ENCODE results near the gene LHFPL6. TPM values are rescaled to one million over a fixed set of nuclear protein-coding genes. Genes with fewer than 3 reads are reported as not detected.

Gene LHFPL6
- total and polyA plus RNA-seq, 10 of the 15 experiments (the other 5 are each of a cell fraction or from before 2014, with no cell fraction given) = 0.11 to 4.6 (median 0.41) TPM

GRCh38 chr13:39296193-39296592 is 306.8 kb downstream of the LHFPL6 start:
- no peak for ATAC-seq
- TF ChIP-seq RCOR1 (conservative IDR thresholded peaks at IDR 0.05; ENCODE audit: low read depth, low read length) (no peak), CBX3 (IDR thresholded peaks at IDR 0.05; ENCODE audit: borderline replicate concordance, low read depth) (no peak), TCF3 (IDR thresholded peaks at IDR 0.05; ENCODE audit: borderline replicate concordance, insufficient read depth, low read depth, low read length) (no peak), HDGF (IDR thresholded peaks at IDR 0.05) (no peak), EED (IDR thresholded peaks at IDR 0.05; ENCODE audit: low read depth) (no peak), BHLHE40 (IDR thresholded peaks at IDR 0.05; ENCODE audit: borderline replicate concordance in 1 of 2, low read depth in 2 of 2, low read length in 1 of 2) (no peak), IRF5 (IDR thresholded peaks at IDR 0.05; ENCODE audit: borderline replicate concordance) (no peak), ASH2L (IDR thresholded peaks at IDR 0.05; ENCODE audit: borderline replicate concordance, low read depth) (no peak), SIX5 (IDR thresholded peaks at IDR 0.05; ENCODE audit: low read depth, low read length, severe bottlenecking) (no peak), CBX5 (IDR thresholded peaks at IDR 0.05; ENCODE audit: low read depth) (no peak), KAT2A (conservative IDR thresholded peaks at IDR 0.05; ENCODE audit: control insufficient read depth, low read depth, low read length) (no peak)
- TF ChIP-seq, protein P1, sequence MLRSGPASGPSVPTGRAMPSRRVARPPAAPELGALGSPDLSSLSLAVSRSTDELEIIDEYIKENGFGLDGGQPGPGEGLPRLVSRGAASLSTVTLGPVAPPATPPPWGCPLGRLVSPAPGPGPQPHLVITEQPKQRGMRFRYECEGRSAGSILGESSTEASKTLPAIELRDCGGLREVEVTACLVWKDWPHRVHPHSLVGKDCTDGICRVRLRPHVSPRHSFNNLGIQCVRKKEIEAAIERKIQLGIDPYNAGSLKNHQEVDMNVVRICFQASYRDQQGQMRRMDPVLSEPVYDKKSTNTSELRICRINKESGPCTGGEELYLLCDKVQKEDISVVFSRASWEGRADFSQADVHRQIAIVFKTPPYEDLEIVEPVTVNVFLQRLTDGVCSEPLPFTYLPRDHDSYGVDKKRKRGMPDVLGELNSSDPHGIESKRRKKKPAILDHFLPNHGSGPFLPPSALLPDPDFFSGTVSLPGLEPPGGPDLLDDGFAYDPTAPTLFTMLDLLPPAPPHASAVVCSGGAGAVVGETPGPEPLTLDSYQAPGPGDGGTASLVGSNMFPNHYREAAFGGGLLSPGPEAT (IDR thresholded peaks at IDR 0.05; ENCODE audit: low read depth) = no peak
- TF ChIP-seq, protein P2, sequence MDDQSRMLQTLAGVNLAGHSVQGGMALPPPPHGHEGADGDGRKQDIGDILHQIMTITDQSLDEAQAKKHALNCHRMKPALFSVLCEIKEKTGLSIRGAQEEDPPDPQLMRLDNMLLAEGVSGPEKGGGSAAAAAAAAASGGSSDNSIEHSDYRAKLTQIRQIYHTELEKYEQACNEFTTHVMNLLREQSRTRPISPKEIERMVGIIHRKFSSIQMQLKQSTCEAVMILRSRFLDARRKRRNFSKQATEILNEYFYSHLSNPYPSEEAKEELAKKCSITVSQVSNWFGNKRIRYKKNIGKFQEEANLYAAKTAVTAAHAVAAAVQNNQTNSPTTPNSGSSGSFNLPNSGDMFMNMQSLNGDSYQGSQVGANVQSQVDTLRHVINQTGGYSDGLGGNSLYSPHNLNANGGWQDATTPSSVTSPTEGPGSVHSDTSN (IDR thresholded peaks at IDR 0.05; ENCODE audit: insufficient replicate concordance, low read depth, low read length) = no peak
- Histone ChIP-seq H3K79me2 (ENCODE audit: control insufficient read depth, insufficient read depth, low read length) (no peaks in the 10 kb centered on the region), H3K27ac (ENCODE audit: control insufficient read depth, insufficient read depth) (no peak overlapping the region), H3K9me3 (replicated peaks; ENCODE audit: control insufficient read depth, insufficient read depth, low read length) (no peaks in the 10 kb centered on the region; the same call in 1 of the 3 replicates), H3K36me3 (ENCODE audit: control insufficient read depth in 2 of 2, insufficient read depth in 2 of 2, low read length in 1 of 2) (no peaks in the 10 kb centered on the region), H3K4me3 (no peak overlapping the region), H3K4me2 (ENCODE audit: control insufficient read depth, insufficient read depth) (no peak overlapping the region), H3K4me1 (ENCODE audit: control insufficient read depth, insufficient read depth, low read length) (no peaks in the 10 kb centered on the region), H4K20me1 (ENCODE audit: control insufficient read depth, insufficient read depth) (no peaks in the 10 kb centered on the region), H3K9ac (ENCODE audit: control insufficient read depth, insufficient read depth, low read length) (no peak overlapping the region), H3K27me3 (replicated peaks in 1 of 2; ENCODE audit: control insufficient read depth in 2 of 2, insufficient read depth in 2 of 2, low read length in 1 of 2) (no peaks in the 10 kb centered on the region), H2AFZ (ENCODE audit: control insufficient read depth, low read depth, low read length) (no peak overlapping the region)
- no peak for DNase-seq (ENCODE audit: low read depth, low spot score)
- WGBS (ENCODE audit: insufficient coverage, insufficient replicate concordance, low lambda C conversion rate, missing lambda C conversion rate) = 25% methylated on average over 2 of the region's 2 CpGs
- no peak for FAIRE-seq
- ChIA-PET CTCF (no interaction called here), RAD21 (ENCODE audit: unreplicated experiment) (no interaction called here), SMC1A (ENCODE audit: uncharacterized antibody, unreplicated experiment) (interaction anchor here (0.6 kb wide), 1 partner anchor 450 kb away, joined by 4 read pairs; no protein-coding TSS in a partner anchor), POLR2A (interaction anchor here (0.6 kb wide), 1 partner anchor 267 kb away, joined by 3 read pairs; no protein-coding TSS in a partner anchor)
- no TSS peak for BruUV-seq (replicated peaks)
- in situ Hi-C loops (cut with MboI) (no loop called here), intact Hi-C loops (cut with micrococcal nuclease; ENCODE audit: unreplicated experiment) (no loop called here)
